ENCODE measurements around the gene OR10R2.

OR10R2 gene

DNA sequence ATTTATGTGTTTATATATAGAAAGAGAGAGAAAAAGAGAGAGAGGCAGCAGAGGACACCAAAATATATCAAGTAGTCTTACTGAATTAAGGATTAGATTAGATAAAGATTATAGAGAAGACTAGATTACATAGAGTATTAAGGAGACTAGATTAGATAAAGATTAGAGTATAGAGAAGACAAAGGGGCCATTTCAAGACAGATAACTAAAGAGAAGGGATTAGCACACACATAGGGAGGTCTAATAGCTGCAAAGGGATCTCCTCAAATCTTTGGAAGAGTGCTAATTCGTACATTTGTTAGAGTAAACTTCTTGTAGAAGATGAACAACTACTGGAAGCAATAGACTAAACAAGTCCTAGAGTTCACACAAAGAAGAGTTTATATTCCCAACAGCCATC lies 48.0 kb downstream of the OR10R2 start:
- TF ChIP-seq POLR2A (IDR thresholded peaks at IDR 0.05; ENCODE audit: low read depth, low read length) (no peak), TAF1 (IDR thresholded peaks at IDR 0.05; ENCODE audit: low read depth, low read length) (no peak), POU2F2 (IDR thresholded peaks at IDR 0.05; ENCODE audit: low read depth, low read length) (no peak), POLR2AphosphoS5 (IDR thresholded peaks at IDR 0.05; ENCODE audit: low read depth, low read length) (no peak), SPI1 (IDR thresholded peaks at IDR 0.05; ENCODE audit: low read depth, low read length) (no peak), PAX5 (IDR thresholded peaks at IDR 0.05; ENCODE audit: insufficient read depth, low read length, severe bottlenecking) (no peak)
- DNase-seq (ENCODE audit: insufficient read length, low spot score) (no peak), FAIRE-seq (no peak)

DNA sequence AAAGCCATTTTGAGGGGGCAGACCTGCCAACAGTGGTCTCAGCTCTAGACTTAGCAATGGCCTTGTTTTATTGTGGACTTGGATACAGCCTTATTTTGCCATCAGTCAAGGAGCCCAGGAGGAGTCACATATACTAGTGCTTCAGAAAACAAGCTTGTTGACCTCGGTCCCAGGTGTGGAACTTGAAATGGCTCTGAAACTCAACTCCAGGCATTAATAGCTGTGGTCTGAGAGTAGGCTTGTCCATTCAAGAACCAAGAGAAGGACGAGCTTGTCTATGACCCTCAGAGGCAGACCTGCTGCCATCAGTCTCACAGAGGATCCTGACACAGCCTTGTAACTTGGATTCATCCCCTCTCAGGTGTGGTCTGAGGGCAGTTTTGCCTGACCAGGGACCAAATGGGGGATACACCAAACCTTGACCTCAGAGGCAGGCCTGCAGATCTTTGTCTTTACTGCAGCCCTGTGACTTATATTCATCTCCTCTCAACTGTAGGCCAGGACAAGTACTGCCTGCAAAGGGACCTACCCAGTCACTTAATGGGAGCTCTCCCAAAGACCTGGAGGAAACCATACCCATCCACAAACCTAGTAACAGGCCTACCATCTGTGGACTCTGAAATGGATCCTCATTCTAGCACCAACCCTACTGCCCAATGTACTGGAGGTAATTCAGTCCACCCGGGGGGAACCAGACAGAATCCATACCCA lies 49.1 kb downstream of the OR10R2 start:
- FAIRE-seq (no peak), DNase-seq (ENCODE audit: insufficient read length, low spot score) (no peak)
- no peak for TF ChIP-seq SPI1 (IDR thresholded peaks at IDR 0.05; ENCODE audit: low read depth, low read length)

DNA sequence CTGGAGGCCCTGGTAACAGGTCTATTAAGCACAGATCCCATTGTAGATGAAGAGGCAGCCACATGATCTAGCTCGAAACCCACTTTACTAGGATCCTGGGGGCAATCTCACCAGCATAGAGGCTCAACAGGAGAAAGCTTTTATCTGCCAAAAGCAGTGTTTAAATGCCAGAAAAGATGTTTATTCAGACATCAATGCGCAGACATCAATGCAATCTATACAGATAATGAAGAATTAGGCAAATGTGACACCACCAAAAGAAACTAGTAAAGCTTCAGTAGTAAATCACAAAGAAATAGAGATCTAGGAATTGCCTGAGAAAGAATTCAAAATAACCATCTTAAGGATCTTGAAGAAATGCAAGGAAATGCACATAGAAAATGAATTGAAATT lies 49.6 kb downstream of the OR10R2 start:
- TF ChIP-seq POLR2AphosphoS5 (IDR thresholded peaks at IDR 0.05; ENCODE audit: low read depth, low read length) (no peak), POLR2A (IDR thresholded peaks at IDR 0.05; ENCODE audit: low read depth, low read length) (no peak), POU2F2 (IDR thresholded peaks at IDR 0.05; ENCODE audit: low read depth, low read length) (no peak), PAX5 (IDR thresholded peaks at IDR 0.05; ENCODE audit: insufficient read depth, low read length, severe bottlenecking) (no peak), SPI1 (IDR thresholded peaks at IDR 0.05; ENCODE audit: low read depth, low read length) (no peak), TAF1 (IDR thresholded peaks at IDR 0.05; ENCODE audit: low read depth, low read length) (no peak)
- FAIRE-seq: no peak
- no peak for DNase-seq (ENCODE audit: insufficient read length, low spot score)

DNA sequence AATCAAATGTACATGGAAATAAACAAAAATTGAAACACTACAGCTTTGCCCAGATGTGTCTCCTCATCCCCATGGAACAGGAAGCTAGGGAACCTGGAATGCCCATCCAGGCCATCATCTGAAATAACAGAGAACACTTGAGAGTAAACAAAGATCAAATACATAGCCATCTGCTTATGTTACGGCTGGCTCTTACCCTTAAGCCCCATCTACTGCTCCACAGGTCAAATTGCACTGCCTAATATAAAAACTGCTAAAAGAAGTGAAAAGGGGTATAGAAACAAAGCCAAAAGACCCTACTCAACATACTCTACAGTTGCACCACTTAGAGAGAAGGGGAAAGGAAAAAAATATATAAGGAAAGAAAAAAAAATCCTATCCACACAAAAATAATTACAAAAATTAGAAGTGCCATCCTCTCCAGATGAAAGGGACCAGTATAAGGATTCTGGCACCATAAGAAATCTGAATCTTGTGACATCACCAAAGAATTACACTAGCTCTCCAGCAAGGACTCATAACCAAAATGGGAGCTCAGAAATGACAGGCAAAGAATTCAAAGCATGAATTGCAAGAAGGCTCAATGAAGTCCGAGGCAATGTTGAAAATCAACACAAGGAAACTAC lies 55.3 kb downstream of the OR10R2 start:
- no peak for FAIRE-seq

More for the DNA sequence above, 55.3 kb downstream of the OR10R2 start:
- no peak for DNase-seq (ENCODE audit: insufficient read length, low spot score)
- TF ChIP-seq PAX5 (IDR thresholded peaks at IDR 0.05; ENCODE audit: insufficient read depth, low read length, severe bottlenecking) (no peak), POU2F2 (IDR thresholded peaks at IDR 0.05; ENCODE audit: low read depth, low read length) (no peak)

Measured in GM12891 (cell line).